K562 (cell line): Measurements from ENCODE around the gene POU4F3. TPM values are rescaled to one million over a fixed set of nuclear protein-coding genes. Genes with fewer than 3 reads are reported as not detected.

ENCODE experiments used
- BCLAF1 ChIP-seq, 2 experiments: fragments of 450-650 bp in 1 of 2; IDR thresholded peaks; 2 replicates each; pipeline ENCODE4 v1.6.1; 2011 to 2017; ENCODE audit warnings: low read depth in 2 of 2, antibody characterized with exemption in 1 of 2, borderline replicate concordance in 1 of 2, low read length in 1 of 2, mild to moderate bottlenecking in 1 of 2, mixed read lengths in 1 of 2; ENCODE audit not compliant: control insufficient read depth in 1 of 2
- CREB3 ChIP-seq: fragments of 450-650 bp; conservative IDR thresholded peaks from 2 replicates; pipeline ENCODE4 v1.6.1; 2016; ENCODE audit warnings: missing genetic modification characterization, low read depth, mild to moderate bottlenecking, missing compliant biosample characterization, moderate library complexity
- CREM ChIP-seq: IDR thresholded peaks from 2 replicates; pipeline ENCODE4 v1.6.1; 2014; ENCODE audit warnings: antibody characterized with exemption, low read depth
- HDAC1 ChIP-seq, 2 experiments: fragments of 450-650 bp; IDR thresholded peaks; 2 replicates each; pipeline ENCODE4 v1.6.1; 2016 to 2017; ENCODE audit warnings: inconsistent platforms in 1 of 2, mild to moderate bottlenecking in 1 of 2, moderate library complexity in 1 of 2
- LEF1 ChIP-seq: fragments of 450-650 bp; IDR thresholded peaks from 2 replicates; pipeline ENCODE4 v1.6.1; 2016; ENCODE audit warnings: mild to moderate bottlenecking
- NONO ChIP-seq, 2 experiments: fragments of 200-400 bp in 1 of 2; fragments of 450-650 bp in 1 of 2; formaldehyde crosslinking in 1 of 2; IDR thresholded peaks; 2 replicates each; pipeline ENCODE4 v1.6.1; 2017; ENCODE audit warnings: low read depth in 2 of 2, mild to moderate bottlenecking in 2 of 2, moderate library complexity in 2 of 2, low read length in 1 of 2
- POLR3G ChIP-seq: IDR thresholded peaks from 2 replicates; pipeline ENCODE4 v1.6.1; 2011; ENCODE audit not compliant: insufficient read length, insufficient replicate concordance; ENCODE audit errors: extremely low read depth
- PPARD ChIP-seq: fragments of 250-450 bp; sonication (Bioruptor Pico); IDR thresholded peaks from 2 replicates; pipeline ENCODE4 v1.8.0; 2022; ENCODE audit warnings: inconsistent platforms, mild to moderate bottlenecking, moderate library complexity
- RAD21 ChIP-seq, 2 experiments: fragments of 250-450 bp in 1 of 2; fragments of 450-650 bp in 1 of 2; sonication (Bioruptor Pico) in 1 of 2; formaldehyde crosslinking in 1 of 2; IDR thresholded peaks in 1 of 2; conservative IDR thresholded peaks in 1 of 2; 2 replicates each; pipeline versions ENCODE4 v1.4.0 to v1.8.0; 2020 to 2022; ENCODE audit warnings: mild to moderate bottlenecking in 2 of 2, moderate library complexity in 1 of 2
- SMC3 ChIP-seq: conservative IDR thresholded peaks from 2 replicates; pipeline ENCODE4 v1.6.1; 2011; ENCODE audit warnings: low read depth, low read length, improper control_type of control experiment; ENCODE audit not compliant: insufficient read depth
- ZKSCAN8 ChIP-seq: fragments of 200-800 bp; sonication (Bioruptor generic); IDR thresholded peaks from 2 replicates; pipeline ENCODE4 v1.6.1; 2016; ENCODE audit warnings: missing genetic modification characterization, missing compliant biosample characterization
- ZNF436 ChIP-seq: fragments of 250-450, 450-650 bp; sonication (Bioruptor Pico); formaldehyde crosslinking; IDR thresholded peaks from 2 replicates; pipeline ENCODE4 v1.7.0; 2020; ENCODE audit warnings: mild to moderate bottlenecking
- ZNF449 ChIP-seq: fragments of 250-450 bp; sonication (Bioruptor Pico); IDR thresholded peaks from 2 replicates; pipeline ENCODE4 v1.8.0; 2022; ENCODE audit warnings: moderate library complexity, mild to moderate bottlenecking, inconsistent platforms
- polyA plus RNA-seq, 8 experiments: library from polyadenylated mRNA; depleted of rRNA in 4 of 8; stranded (reverse) in 5 of 8; unstranded in 3 of 8; fragments of >200 nt; fragmentation: Nextera tagmentation in 2 of 8; fragmentation: Illumina TruSeq in 1 of 8; extraction: Ambion mirVana in 2 of 8; extraction: Trizol in 1 of 8; gene quantifications; 2 replicates each; pipeline versions ENCODE4 v1.2.1 to v1.2.3, GENCODE V29; 2011 to 2014; ENCODE audit warnings: inconsistent platforms in 1 of 8, missing spikeins in 1 of 8
- total RNA-seq, 7 experiments: library from RNA; depleted of rRNA in 6 of 7; stranded (reverse); fragments of >200 nt in 6 of 7; fragmentation: Illumina TruSeq in 2 of 7; extraction: Trizol in 2 of 7; gene quantifications; 2 replicates each; pipeline versions ENCODE4 v1.2.1 to v1.2.3, GENCODE V29; 2011 to 2021; ENCODE audit warnings: low replicate concordance in 1 of 7

The POU4F3 gene
- total and polyA plus RNA-seq, 9 of the 15 experiments (the other 6 are each of a cell fraction or from before 2014, with no cell fraction given), result 0.04 to 0.13 (median 0.07) TPM; not detected in 6

GRCh38 chr5:146390469-146390868 is 51.8 kb downstream of the POU4F3 start (continued):
- no peak for TF ChIP-seq CREB3 (tag)
- TF ChIP-seq CREM, result no peak
- peak in 1 of 2 experiments; percentile 58; a peak in 2 of 4 replicates for TF ChIP-seq RAD21 (CRISPR knock-in tag; conservative IDR thresholded peaks at IDR 0.05 in 1 of 2, IDR thresholded peaks at IDR 0.05 in 1 of 2)
- no peak for TF ChIP-seq ZNF449 (CRISPR knock-in tag)
- no peak for TF ChIP-seq ZKSCAN8 (CRISPR knock-in tag)
- no peak for TF ChIP-seq NONO (IDR thresholded peaks at IDR 0.05; ENCODE audit: low read depth in 2 of 2, low read length in 1 of 2)
- no peak for TF ChIP-seq HDAC1 (IDR thresholded peaks at IDR 0.05)
- TF ChIP-seq ZNF436 (CRISPR knock-in tag), result no peak
- no peak for TF ChIP-seq POLR3G
- no peak for TF ChIP-seq BCLAF1 (IDR thresholded peaks at IDR 0.05; ENCODE audit: borderline replicate concordance in 1 of 2, control insufficient read depth in 1 of 2, low read depth in 2 of 2, low read length in 1 of 2)
- no peak for TF ChIP-seq PPARD (CRISPR knock-in tag)
- TF ChIP-seq SMC3, result 0 out of 2 replicates have a peak, but pooled peaks have one; percentile 19
- TF ChIP-seq LEF1, result no peak
- TF ChIP-seq, all 486 proteins: peak for 4

Other genes starting within 250 kb of the POU4F3 start
- not detected in 2 replicates for gene PLAC8L1, start 233.3 kb upstream of the POU4F3 start, total RNA-seq (2014; rRNA removed)
- gene PLAC8L1, start 233.3 kb upstream of the POU4F3 start, total RNA-seq (2014; rRNA removed; fragmentation: Illumina TruSeq; extraction: Trizol), result 0.25 TPM in 1 of 2 replicates, not detected in the other
- not detected in 2 replicates for gene PLAC8L1, start 233.3 kb upstream of the POU4F3 start, total RNA-seq (2015; rRNA removed; fragmentation: Illumina TruSeq; extraction: Trizol)
- 0.27 TPM in 1 of 2 replicates, not detected in the other for gene PLAC8L1, start 233.3 kb upstream of the POU4F3 start, total RNA-seq (2021)
- 0.36 and 0.76 TPM in 2 replicates for gene PLAC8L1, start 233.3 kb upstream of the POU4F3 start, polyA plus RNA-seq (2011; rRNA removed)
- 0.43 TPM in 1 of 2 replicates, not detected in the other for gene PLAC8L1, start 233.3 kb upstream of the POU4F3 start, polyA plus RNA-seq (2014; fragmentation: Illumina TruSeq; extraction: Trizol)
- under 1 TPM; 0.10 to 0.17 TPM for gene PLAC8L1, start 233.3 kb upstream of the POU4F3 start, polyA plus RNA-seq (2014; fragmentation: Nextera tagmentation; extraction: Ambion mirVana)
- not detected in 2 replicates for gene PLAC8L1, start 233.3 kb upstream of the POU4F3 start, polyA plus RNA-seq (2014; rRNA removed)
- 122 and 125 TPM in 2 replicates for gene LARS1, start 156.2 kb upstream of the POU4F3 start, total RNA-seq (2014; rRNA removed)
- gene LARS1, start 156.2 kb upstream of the POU4F3 start, total RNA-seq (2014; rRNA removed; fragmentation: Illumina TruSeq; extraction: Trizol), result 216 and 249 TPM in 2 replicates
- gene LARS1, start 156.2 kb upstream of the POU4F3 start, total RNA-seq (2015; rRNA removed; fragmentation: Illumina TruSeq; extraction: Trizol), result 149 and 164 TPM in 2 replicates
- 159 and 162 TPM in 2 replicates for gene LARS1, start 156.2 kb upstream of the POU4F3 start, total RNA-seq (2021)
- 62.2 and 66.8 TPM in 2 replicates for gene LARS1, start 156.2 kb upstream of the POU4F3 start, polyA plus RNA-seq (2011; rRNA removed)
- 151 and 187 TPM in 2 replicates for gene LARS1, start 156.2 kb upstream of the POU4F3 start, polyA plus RNA-seq (2014; fragmentation: Illumina TruSeq; extraction: Trizol)
- 100 to 1,000 TPM; 132 to 135 TPM for gene LARS1, start 156.2 kb upstream of the POU4F3 start, polyA plus RNA-seq (2014; fragmentation: Nextera tagmentation; extraction: Ambion mirVana)
- gene LARS1, start 156.2 kb upstream of the POU4F3 start, polyA plus RNA-seq (2014; rRNA removed), result 111 and 112 TPM in 2 replicates
- 22.9 and 25.4 TPM in 2 replicates for gene RBM27, start 135.2 kb upstream of the POU4F3 start, total RNA-seq (2014; rRNA removed)
- gene RBM27, start 135.2 kb upstream of the POU4F3 start, total RNA-seq (2014; rRNA removed; fragmentation: Illumina TruSeq; extraction: Trizol), result 42.5 and 48.0 TPM in 2 replicates
- 39.7 and 45.4 TPM in 2 replicates for gene RBM27, start 135.2 kb upstream of the POU4F3 start, total RNA-seq (2015; rRNA removed; fragmentation: Illumina TruSeq; extraction: Trizol)
- gene RBM27, start 135.2 kb upstream of the POU4F3 start, total RNA-seq (2021), result 24.3 and 29.1 TPM in 2 replicates
- 30.9 and 33.4 TPM in 2 replicates for gene RBM27, start 135.2 kb upstream of the POU4F3 start, polyA plus RNA-seq (2011; rRNA removed)
- gene RBM27, start 135.2 kb upstream of the POU4F3 start, polyA plus RNA-seq (2014; fragmentation: Illumina TruSeq; extraction: Trizol), result 26.4 and 30.4 TPM in 2 replicates
- 1 to 10 TPM; 5.3 to 8.3 TPM for gene RBM27, start 135.2 kb upstream of the POU4F3 start, polyA plus RNA-seq (2014; fragmentation: Nextera tagmentation; extraction: Ambion mirVana)
- gene RBM27, start 135.2 kb upstream of the POU4F3 start, polyA plus RNA-seq (2014; rRNA removed), result 16.3 and 16.5 TPM in 2 replicates
- 74.5 and 82.9 TPM in 2 replicates for gene TCERG1, start 108.5 kb downstream of the POU4F3 start, total RNA-seq (2014; rRNA removed)
- gene TCERG1, start 108.5 kb downstream of the POU4F3 start, total RNA-seq (2014; rRNA removed; fragmentation: Illumina TruSeq; extraction: Trizol), result 113 and 149 TPM in 2 replicates
- gene TCERG1, start 108.5 kb downstream of the POU4F3 start, total RNA-seq (2015; rRNA removed; fragmentation: Illumina TruSeq; extraction: Trizol), result 121 and 128 TPM in 2 replicates
- 126 and 128 TPM in 2 replicates for gene TCERG1, start 108.5 kb downstream of the POU4F3 start, total RNA-seq (2021)
- 148 and 229 TPM in 2 replicates for gene TCERG1, start 108.5 kb downstream of the POU4F3 start, polyA plus RNA-seq (2011; rRNA removed)
- 120 and 144 TPM in 2 replicates for gene TCERG1, start 108.5 kb downstream of the POU4F3 start, polyA plus RNA-seq (2014; fragmentation: Illumina TruSeq; extraction: Trizol)
- gene TCERG1, start 108.5 kb downstream of the POU4F3 start, polyA plus RNA-seq (2014; fragmentation: Nextera tagmentation; extraction: Ambion mirVana), result 10 to 100 TPM; 50.3 to 62.0 TPM
- 99.2 and 119 TPM in 2 replicates for gene TCERG1, start 108.5 kb downstream of the POU4F3 start, polyA plus RNA-seq (2014; rRNA removed)
- gene GPR151, start 177.4 kb downstream of the POU4F3 start, total RNA-seq (2014; rRNA removed), result not detected in 2 replicates
- gene GPR151, start 177.4 kb downstream of the POU4F3 start, total RNA-seq (2014; rRNA removed; fragmentation: Illumina TruSeq; extraction: Trizol), result not detected in 2 replicates
- gene GPR151, start 177.4 kb downstream of the POU4F3 start, total RNA-seq (2015; rRNA removed; fragmentation: Illumina TruSeq; extraction: Trizol), result not detected in 2 replicates
- gene GPR151, start 177.4 kb downstream of the POU4F3 start, total RNA-seq (2021), result not detected in 2 replicates
- gene GPR151, start 177.4 kb downstream of the POU4F3 start, polyA plus RNA-seq (2011; rRNA removed), result not detected in 2 replicates
- not detected in 2 replicates for gene GPR151, start 177.4 kb downstream of the POU4F3 start, polyA plus RNA-seq (2014; fragmentation: Illumina TruSeq; extraction: Trizol)
- under 1 TPM in 1 of 2 experiments, not detected in 1; 0.06 TPM for gene GPR151, start 177.4 kb downstream of the POU4F3 start, polyA plus RNA-seq (2014; fragmentation: Nextera tagmentation; extraction: Ambion mirVana)
- gene GPR151, start 177.4 kb downstream of the POU4F3 start, polyA plus RNA-seq (2014; rRNA removed), result not detected in 2 replicates